Dermis blood vessel endothelial cell (primary cell): ENCODE measurements around the gene PI4KA. TPM values are rescaled to one million over a fixed set of nuclear protein-coding genes. Genes with fewer than 3 reads are reported as not detected.
"Not testable (repeated sequence)": the region's sequence is repeated elsewhere in the genome, so short reads cannot be mapped to it uniquely, and the experiment has no call there.

ENCODE experiments used
- DNase-seq: peaks from one replicate; pipeline ENCODE4 v3.0.0; 2010
- total RNA-seq: library from RNA; depleted of rRNA; stranded (reverse); fragments of >200 nt; gene quantifications from 2 replicates; pipeline ENCODE4 v1.2.3, GENCODE V29; 2014

PI4KA gene
- total RNA-seq, 1 donor from 2014 or later = 20.3 TPM

GRCh38 chr22:20687356-20688172 is 171.0 kb downstream of the PI4KA start:
- DNase-seq = not testable (repeated sequence)

- DNase-seq = not testable (repeated sequence)
These were observed 172.8 kb downstream of the PI4KA start for GRCh38 chr22:20685764-20686163.

GRCh38 chr22:20678792-20679435 is 179.7 kb downstream of the PI4KA start:
- DNase-seq = not testable (repeated sequence)

DNA sequence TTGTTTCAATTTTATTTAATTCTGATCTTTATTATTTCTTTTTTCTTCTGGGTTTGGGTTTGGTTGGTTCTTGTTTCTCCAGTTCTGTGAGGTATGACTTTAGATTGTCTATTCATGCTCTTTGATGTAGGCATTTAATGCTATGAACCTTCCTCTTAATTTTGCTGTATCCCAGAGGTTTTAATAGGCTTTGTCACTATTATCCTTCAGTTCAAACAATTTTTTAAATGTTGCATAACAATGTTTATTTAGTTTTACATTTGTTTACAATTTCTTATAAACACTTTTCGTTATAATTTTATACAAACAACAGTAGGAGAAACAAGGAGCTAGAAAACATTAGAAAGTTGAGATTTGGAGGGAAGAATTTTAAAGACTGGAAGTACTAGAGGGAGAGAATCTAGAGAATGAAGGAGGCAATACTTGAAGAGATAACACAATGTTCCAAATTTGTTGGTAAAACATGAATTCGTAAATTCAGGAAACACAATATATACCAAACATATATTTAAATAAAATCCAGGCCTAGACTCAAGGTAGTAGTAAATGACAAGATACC is 180.8 kb downstream of the PI4KA start:
- DNase-seq = no peak

DNA sequence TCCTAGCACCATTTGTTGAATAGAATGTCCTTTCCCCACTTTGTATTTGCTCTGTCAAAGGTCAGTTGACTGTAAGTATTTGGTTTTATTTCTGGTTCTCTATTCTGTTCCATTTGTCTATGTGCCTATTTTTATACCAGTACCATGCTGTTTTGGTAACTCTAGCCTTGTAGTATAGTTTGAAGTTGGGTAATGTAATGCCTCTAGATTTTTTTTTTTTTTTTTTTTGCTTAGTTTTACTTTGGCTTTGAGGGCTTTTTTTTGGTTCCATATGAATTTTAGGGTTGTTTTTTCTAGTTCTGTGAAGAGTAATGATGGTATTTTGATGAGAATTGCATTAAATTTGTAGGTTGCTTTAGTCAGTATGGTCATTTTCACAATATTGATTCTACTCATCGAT is 183.0 kb downstream of the PI4KA start:
- DNase-seq = not testable (repeated sequence)

GRCh38 chr22:20674998-20675397 is 183.6 kb downstream of the PI4KA start:
- DNase-seq = no peak

- DNase-seq = no peak
These were observed 185.1 kb downstream of the PI4KA start for GRCh38 chr22:20673295-20674195.

GRCh38 chr22:20672732-20673131 is 185.9 kb downstream of the PI4KA start:
- DNase-seq = no peak

DNA sequence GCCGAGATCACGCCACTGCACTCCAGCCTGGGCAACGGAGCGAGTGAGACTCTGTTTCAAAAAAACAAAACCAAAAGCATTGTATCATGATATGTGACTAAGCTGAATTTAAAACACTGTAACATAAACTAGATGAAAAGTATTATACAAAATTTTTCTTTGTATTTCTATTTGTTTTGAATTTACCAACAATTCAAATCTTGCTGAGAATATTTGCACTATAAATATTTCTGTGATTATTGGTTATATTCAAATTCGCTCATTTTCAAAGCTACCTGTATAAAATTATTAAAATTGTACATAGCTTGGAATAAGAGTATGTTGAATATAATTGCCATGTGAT is 186.6 kb downstream of the PI4KA start:
- no peak for DNase-seq

- no peak for DNase-seq
These were observed 187.1 kb downstream of the PI4KA start for GRCh38 chr22:20671409-20672081.

- DNase-seq = not testable (repeated sequence)
These were observed 188.0 kb downstream of the PI4KA start for GRCh38 chr22:20670457-20671261.

DNA sequence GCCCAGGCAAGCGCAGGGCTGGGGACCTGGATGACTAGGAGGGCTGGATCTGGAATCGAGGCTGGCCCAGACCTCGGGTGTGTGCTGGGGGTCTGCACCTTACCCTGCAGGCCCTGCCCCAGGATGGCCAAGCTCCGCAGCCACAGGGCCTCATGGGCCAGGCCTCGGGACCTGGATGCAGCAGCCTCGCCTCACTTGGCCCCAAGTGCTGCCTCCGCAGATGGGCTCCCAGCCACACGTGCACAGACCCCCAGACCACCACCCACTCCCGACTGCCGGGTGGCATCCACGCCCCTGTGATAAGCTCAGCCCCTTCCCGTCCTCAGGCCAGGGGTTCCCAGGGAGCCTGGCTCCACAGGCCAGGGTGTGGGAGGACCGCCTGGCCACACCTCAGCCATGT is 188.7 kb downstream of the PI4KA start:
- DNase-seq = not testable (repeated sequence)

GRCh38 chr22:20669471-20669870 is 189.1 kb downstream of the PI4KA start:
- not testable (repeated sequence) for DNase-seq

DNA sequence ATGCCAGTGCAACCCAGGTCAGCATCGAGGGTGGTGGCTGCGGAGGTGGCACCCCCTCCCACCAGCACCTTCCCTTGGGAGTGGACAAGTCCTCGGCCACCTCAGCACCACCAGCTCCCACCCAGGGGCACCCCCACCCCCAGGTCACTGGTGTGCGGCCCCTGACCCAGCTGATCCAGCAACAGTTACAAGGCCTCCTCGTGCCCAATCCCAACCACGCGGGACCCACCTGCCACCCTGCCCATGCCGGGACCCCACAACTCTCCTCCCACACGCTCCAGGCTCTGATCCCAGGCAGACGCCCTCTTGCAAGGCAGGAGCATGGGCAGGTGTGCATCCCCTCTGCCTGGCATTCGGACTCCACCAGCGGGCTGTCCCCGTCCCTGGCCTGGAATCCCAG is 189.8 kb downstream of the PI4KA start:
- not testable (repeated sequence) for DNase-seq

- not testable (repeated sequence) for DNase-seq
These were observed 190.4 kb downstream of the PI4KA start for GRCh38 chr22:20668226-20668625.

GRCh38 chr22:20667548-20667947 is 191.1 kb downstream of the PI4KA start:
- not testable (repeated sequence) for DNase-seq

DNA sequence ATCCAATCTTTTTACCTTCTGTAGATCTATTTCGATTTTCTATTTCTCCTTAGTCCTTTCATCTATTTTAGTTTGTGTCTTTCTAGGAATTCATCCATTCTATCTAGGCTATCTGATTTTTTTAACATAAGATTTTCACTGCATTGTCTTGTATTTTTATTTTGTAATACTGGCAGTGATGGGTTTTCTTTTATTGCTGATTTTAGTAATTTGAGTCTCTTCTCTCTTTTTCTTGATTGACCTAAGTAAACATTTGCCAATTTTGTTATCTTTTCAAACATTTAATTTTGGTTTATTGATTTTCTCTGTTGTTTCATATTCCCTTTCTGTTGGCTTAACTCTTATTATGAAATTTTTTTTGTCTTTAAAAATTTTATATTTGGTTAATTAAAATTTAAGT is 192.1 kb downstream of the PI4KA start:
- no peak for DNase-seq

DNA sequence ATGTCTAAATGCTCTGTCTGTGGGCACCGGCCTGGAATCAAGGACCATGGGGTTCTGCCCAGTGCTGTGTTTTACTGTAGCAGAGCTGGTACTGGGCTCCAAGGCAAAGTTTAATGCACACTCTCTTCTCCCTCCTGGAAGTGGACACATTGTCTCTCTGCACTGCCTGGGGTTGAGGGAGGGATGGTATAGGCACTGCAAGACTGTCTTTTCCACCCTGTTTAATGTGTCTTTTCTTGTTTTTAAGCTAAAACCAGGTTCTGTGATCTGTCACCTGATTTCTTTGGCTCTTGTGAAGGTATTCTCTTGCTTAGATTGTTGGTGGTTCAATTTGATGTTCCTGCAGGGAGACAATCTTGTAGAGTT is 194.0 kb downstream of the PI4KA start:
- no peak for DNase-seq

DNA sequence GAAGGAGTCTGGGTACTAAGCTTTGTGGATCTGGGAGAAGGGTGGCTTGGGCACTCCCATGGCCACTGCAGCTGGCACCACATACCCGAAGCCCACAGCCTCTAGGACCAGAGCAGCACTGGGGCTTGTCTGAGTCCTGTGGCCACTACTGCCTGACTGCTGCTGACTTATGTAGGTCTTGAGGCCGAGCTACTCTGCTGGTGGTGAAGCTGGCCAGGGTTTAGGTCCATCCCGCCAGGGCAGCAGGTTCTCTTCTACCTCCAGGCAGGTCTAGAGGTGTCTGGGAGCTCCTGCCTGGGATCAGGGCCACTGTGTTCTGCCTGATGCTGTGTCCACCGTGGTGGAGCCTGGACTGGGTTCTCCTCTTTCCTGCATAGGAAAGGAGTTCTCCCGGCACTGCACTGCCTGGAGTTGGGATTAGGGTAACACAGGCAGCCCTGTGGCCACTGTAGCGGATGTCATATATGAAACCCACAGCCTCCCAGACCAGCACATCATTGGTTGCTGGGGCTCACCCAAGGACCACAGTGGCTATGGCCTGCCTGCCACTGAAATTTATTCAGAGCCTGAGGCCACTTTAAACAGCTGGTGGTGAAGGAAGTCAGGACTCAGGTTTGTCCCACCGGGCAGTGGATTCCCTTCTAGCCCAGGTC is 194.5 kb downstream of the PI4KA start:
- no peak for DNase-seq

GRCh38 chr22:20663137-20663828 is 195.3 kb downstream of the PI4KA start:
- DNase-seq = no peak
